Sigmoid colon (tissue), 7 donors: Measurements from ENCODE around the gene RRBP1. TPM values are rescaled to one million over a fixed set of nuclear protein-coding genes. Genes with fewer than 3 reads are reported as not detected.

ENCODE experiments used
- DNase-seq: peaks from one replicate; pipeline ENCODE4 v3.0.0-alpha.2; 2019
- H3K27ac ChIP-seq, 4 donors: fragments of 200-600 bp; sonication (generic); one replicate each; pipeline ENCODE4 v1.5.1; 2016 to 2019; ENCODE audit warnings: mild to moderate bottlenecking in 1 of 4
- H3K27me3 ChIP-seq, 3 donors: fragments of 200-600 bp; sonication (generic); one replicate each; pipeline ENCODE4 v1.5.1; 2019; ENCODE audit warnings: mild to moderate bottlenecking in 1 of 3
- H3K36me3 ChIP-seq, 4 donors: fragments of 200-600 bp; sonication (generic); one replicate each; pipeline ENCODE4 v1.5.1; 2016 to 2019
- H3K4me1 ChIP-seq, 4 donors: fragments of 200-600 bp; sonication (generic); one replicate each; pipeline ENCODE4 v1.5.1; 2017 to 2019
- H3K4me3 ChIP-seq, 4 donors: fragments of 200-600 bp; sonication (generic); one replicate each; pipeline ENCODE4 v1.5.1; 2017 to 2019; ENCODE audit warnings: mild to moderate bottlenecking in 2 of 4, moderate library complexity in 1 of 4
- H3K9me3 ChIP-seq, 4 donors: fragments of 200-600 bp in 3 of 4; sonication (generic) in 3 of 4; one replicate each; pipeline versions ENCODE4 v1.5.1 to v1.6.1; 2013 to 2019
- CTCF ChIP-seq, 4 experiments: fragments of 450-650 bp in 3 of 4; fragments of 200-600 bp in 1 of 4; IDR thresholded peaks; one replicate each; pipeline ENCODE4 v1.5.1; 2016 to 2019; ENCODE audit warnings: antibody characterized with exemption in 4 of 4, mild to moderate bottlenecking in 3 of 4, moderate library complexity in 2 of 4
- EP300 ChIP-seq, 4 donors: sonication (generic); formaldehyde crosslinking; IDR thresholded peaks; one replicate each; pipeline ENCODE4 v1.6.1; 2017; ENCODE audit warnings: antibody characterized with exemption in 4 of 4
- POLR2A ChIP-seq, 2 donors: fragments of 450-650 bp; IDR thresholded peaks; one replicate each; pipeline ENCODE4 v1.6.1; 2016; ENCODE audit warnings: antibody characterized with exemption in 2 of 2, mild to moderate bottlenecking in 2 of 2, moderate library complexity in 2 of 2
- POLR2AphosphoS5 ChIP-seq, 4 donors: sonication (generic); formaldehyde crosslinking; IDR thresholded peaks; one replicate each; pipeline ENCODE4 v1.6.1; 2017; ENCODE audit warnings: antibody characterized with exemption in 4 of 4
- WGBS, 2 donors: extraction: QIAGEN DNeasy Blood & Tissue Kit; methylation state at CpG; one replicate each; pipeline ENCODE4 v1.1.7; 2013; 5-methylcytosine and 5-hydroxymethylcytosine counted together
- intact Hi-C: fragments of 100-400 bp; cut with DNase I; formaldehyde crosslinking; loops from one replicate; pipeline ENCODE4 v1.15.1; 2023
- polyA plus RNA-seq, 3 donors: library from polyadenylated mRNA; stranded (reverse); fragments of 200-250 nt; gene quantifications; one replicate each; pipeline ENCODE4 v1.2.3, GENCODE V29; 2013
- total RNA-seq, 4 donors: library from RNA; depleted of rRNA; stranded (reverse); fragments of >200 nt; gene quantifications; one replicate each; pipeline ENCODE4 v1.1.0, GENCODE V29; 2016
- donor health status: healthy with polysubstance abuse.
- donor health status: Bipolar disorder and iron deficiency.
- donor health status: healthy.

Gene RRBP1
- total and polyA plus RNA-seq, 7 donors: 24.6 to 245 (median 35.3) TPM

- H3K4me1 ChIP-seq: peaks cover 0 to 42% (median 32%) of the 10 kb centered on the region in 4 donors
- H3K36me3 ChIP-seq: peaks cover 0 to 18% (median 11%) of the 10 kb centered on the region in 4 donors
Observed at GRCh38 chr20:17655865-17656479, 26.1 kb downstream of the RRBP1 start.

GRCh38 chr20:17655286-17655651 lies 26.8 kb downstream of the RRBP1 start:
- Histone ChIP-seq H3K27me3 (no peaks in the 10 kb centered on the region), H3K27ac (peak overlapping the region in 3 of 4 donors; percentile 1 to 19 (median 15)), H3K4me3 (no peak overlapping the region), H3K4me1 (peaks cover 0 to 43% (median 33%) of the 10 kb centered on the region in 4 donors), H3K9me3 (no peaks in the 10 kb centered on the region), H3K36me3 (peaks cover 0 to 18% (median 11%) of the 10 kb centered on the region in 4 donors)
- DNase-seq: peak; percentile 39
- TF ChIP-seq POLR2A (IDR thresholded peaks at IDR 0.05): no peak
- TF ChIP-seq EP300 (IDR thresholded peaks at IDR 0.05): no peak
- no peak for TF ChIP-seq POLR2AphosphoS5 (IDR thresholded peaks at IDR 0.05)
- intact Hi-C loops: no loop called here
- WGBS, 2 donors: 84 to 90% methylated on average over 7 of the region's 7 CpGs

More at GRCh38 chr20:17655865-17656479, 26.1 kb downstream of the RRBP1 start:
- Histone ChIP-seq H3K27ac (peak overlapping the region in 3 of 4 donors; percentile 1 to 19 (median 15)), H3K9me3 (no peaks in the 10 kb centered on the region), H3K27me3 (no peaks in the 10 kb centered on the region), H3K4me3 (no peak overlapping the region)
- intact Hi-C loops: no loop called here
- peak; percentile 57 for DNase-seq
- TF ChIP-seq POLR2AphosphoS5 (IDR thresholded peaks at IDR 0.05): no peak
- TF ChIP-seq EP300 (IDR thresholded peaks at IDR 0.05): no peak
- TF ChIP-seq POLR2A (IDR thresholded peaks at IDR 0.05): no peak
- no peak for TF ChIP-seq CTCF (IDR thresholded peaks at IDR 0.05)
- WGBS, 2 donors: 84 to 85% methylated on average over 11 of the region's 11 CpGs

- peak; percentile 75 for DNase-seq
- H3K27me3 ChIP-seq: no peaks in the 10 kb centered on the region
- H3K27ac ChIP-seq: peak overlapping the region in 3 of 4 donors; percentile 1 to 19 (median 15)
- 61 to 64% methylated on average over 7 of the region's 7 CpGs for whole genome bisulfite sequencing, 2 donors
- peaks cover 0 to 48% (median 36%) of the 10 kb centered on the region in 4 donors for H3K4me1 ChIP-seq
- TF ChIP-seq EP300 (IDR thresholded peaks at IDR 0.05) (no peak), CTCF (IDR thresholded peaks at IDR 0.05) (peak in 3 of 4 experiments; percentile 15 to 58 (median 36))
- no peak overlapping the region for H3K4me3 ChIP-seq
- intact Hi-C loops: no loop called here
- peaks cover 0 to 18% (median 9%) of the 10 kb centered on the region in 4 donors for H3K36me3 ChIP-seq
- no peaks in the 10 kb centered on the region for H3K9me3 ChIP-seq
Observed at GRCh38 chr20:17654649-17655285, 27.3 kb downstream of the RRBP1 start.

- Histone ChIP-seq H3K9me3 (no peaks in the 10 kb centered on the region), H3K36me3 (peaks cover 0 to 18% (median 7%) of the 10 kb centered on the region in 4 donors), H3K27me3 (no peaks in the 10 kb centered on the region), H3K4me1 (peaks cover 0 to 55% (median 41%) of the 10 kb centered on the region in 4 donors), H3K27ac (no peak overlapping the region), H3K4me3 (no peak overlapping the region)
- TF ChIP-seq CTCF (IDR thresholded peaks at IDR 0.05) (no peak), POLR2A (IDR thresholded peaks at IDR 0.05) (no peak), POLR2AphosphoS5 (IDR thresholded peaks at IDR 0.05) (no peak), EP300 (IDR thresholded peaks at IDR 0.05) (no peak)
- intact Hi-C loops: no loop called here
- peak; percentile 57 for DNase-seq
- 87 to 94% methylated on average over 11 of the region's 11 CpGs for WGBS, 2 donors
Observed at GRCh38 chr20:17653835-17654648, 28.0 kb downstream of the RRBP1 start.

GRCh38 chr20:17652411-17652810 lies 29.6 kb downstream of the RRBP1 start:
- DNase-seq: peak; percentile 65
- no peak overlapping the region for H3K4me3 ChIP-seq
- 86 to 90% methylated on average over 10 of the region's 10 CpGs for WGBS, 2 donors
- H3K27me3 ChIP-seq: no peaks in the 10 kb centered on the region
- TF ChIP-seq CTCF (IDR thresholded peaks at IDR 0.05) (no peak), POLR2AphosphoS5 (IDR thresholded peaks at IDR 0.05) (no peak)
- H3K4me1 ChIP-seq: peaks cover 0 to 71% (median 54%) of the 10 kb centered on the region in 4 donors
- peaks cover 0 to 5% (median 0%) of the 10 kb centered on the region in 4 donors for H3K36me3 ChIP-seq
- no peaks in the 10 kb centered on the region for H3K9me3 ChIP-seq
- peak overlapping the region in 3 of 4 donors; percentile 3 to 29 (median 10) for H3K27ac ChIP-seq
- intact Hi-C loops: no loop called here
